Effector memory CD8-positive, alpha-beta T cell (primary cell): Measurements from ENCODE around the gene NDUFAF7.
A peak's percentile ranks its signal among the peaks of the same experiment; 100 is the strongest.
"Not testable (repeated sequence)": the region's sequence is repeated elsewhere in the genome, so short reads cannot be mapped to it uniquely, and the experiment has no call there.

Experiments
- ATAC-seq: fragments of 150-1000 bp; cut with Tn5 transposase; replicated peaks from 2 replicates; pipeline ENCODE4 v1.10.0; 2021; ENCODE audit warnings: mild to moderate bottlenecking, moderate library complexity
- DNase-seq, 3 experiments: peaks; one replicate each; pipeline ENCODE4 v3.0.0; 2021
- H3K27ac Mint-ChIP-seq, 2 donors: one replicate each; pipeline ENCODE4 v1.8.0; 2022; ENCODE audit warnings: mild to moderate bottlenecking in 2 of 2, mixed read lengths in 2 of 2, moderate library complexity in 2 of 2
- H3K27me3 Mint-ChIP-seq, 2 donors: one replicate each; pipeline ENCODE4 v1.8.0; 2022; ENCODE audit warnings: mixed read lengths in 2 of 2
- H3K36me3 Mint-ChIP-seq: one replicate; pipeline ENCODE4 v1.8.0; 2022; ENCODE audit warnings: mild to moderate bottlenecking, moderate library complexity, mixed read lengths; ENCODE audit not compliant: insufficient read depth
- H3K4me1 Mint-ChIP-seq, 2 donors: one replicate each; pipeline ENCODE4 v1.8.0; 2022; ENCODE audit warnings: low read depth in 2 of 2, mixed read lengths in 2 of 2
- H3K4me3 Mint-ChIP-seq, 2 donors: one replicate each; pipeline ENCODE4 v1.8.0; 2022; ENCODE audit warnings: mild to moderate bottlenecking in 2 of 2, mixed read lengths in 2 of 2, moderate library complexity in 2 of 2
- H3K9me3 Mint-ChIP-seq, 2 donors: one replicate each; pipeline ENCODE4 v1.8.0; 2022; ENCODE audit warnings: mixed read lengths in 2 of 2

The NDUFAF7 gene

DNA sequence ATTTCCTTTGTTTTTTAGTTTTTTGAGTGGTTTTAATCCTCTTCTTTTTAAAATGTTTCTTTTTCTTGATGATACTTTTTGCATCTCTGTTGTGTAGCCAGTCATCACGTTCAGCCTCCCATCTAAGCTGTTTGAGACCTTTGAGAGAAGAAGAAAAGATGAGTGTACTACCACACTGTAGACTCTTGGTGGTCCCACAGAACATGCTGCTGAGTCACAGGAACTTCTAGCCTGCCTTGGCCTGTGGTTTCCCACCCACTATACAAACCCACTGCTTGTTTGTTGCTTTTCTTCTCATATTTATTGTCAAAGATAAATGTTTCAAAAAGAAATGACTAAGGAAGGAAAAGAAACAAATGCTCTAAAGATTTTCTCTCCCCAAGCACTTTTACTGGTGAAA, 29.7 kb upstream of the NDUFAF7 start:
- peaks cover 0 to under 1% of the 10 kb centered on the region in 2 donors for H3K9me3 Mint-ChIP-seq
- no peaks in the 10 kb centered on the region for H3K27me3 Mint-ChIP-seq
- H3K27ac Mint-ChIP-seq, result peak overlapping the region; percentile 67 to 84
- ATAC-seq (peak; percentile 91), DNase-seq (peak; percentile 12 to 30 (median 27))
- peak overlapping the region in 1 of 2 donors; percentile 53 for H3K4me3 Mint-ChIP-seq
- peaks cover 20 to 39% of the 10 kb centered on the region in 2 donors for H3K4me1 Mint-ChIP-seq
- H3K36me3 Mint-ChIP-seq, result peaks cover 57% of the 10 kb centered on the region

DNA sequence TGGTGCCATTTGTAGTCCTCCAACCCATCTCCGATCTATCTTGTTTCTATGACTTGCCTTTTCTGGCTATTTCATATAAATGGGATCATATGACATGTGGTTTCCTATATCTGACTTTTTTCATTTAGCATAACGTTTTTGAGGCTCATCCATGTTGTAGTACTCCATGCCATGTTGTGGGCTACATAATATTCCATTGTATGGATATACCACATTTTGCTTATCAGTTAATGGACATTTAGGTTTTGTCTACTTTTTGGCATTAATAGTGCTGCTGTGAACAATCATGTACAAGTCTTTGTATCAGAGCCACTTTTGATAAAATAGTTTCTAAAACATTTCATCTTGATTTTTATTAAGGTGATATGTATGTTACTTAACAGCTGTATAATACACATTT, 27.8 kb upstream of the NDUFAF7 start:
- no peak overlapping the region for H3K4me3 Mint-ChIP-seq
- no peaks in the 10 kb centered on the region for H3K27me3 Mint-ChIP-seq
- ATAC-seq (no peak), DNase-seq (no peak)
- peaks cover 19 to 44% of the 10 kb centered on the region in 2 donors for H3K4me1 Mint-ChIP-seq
- peaks cover 5 to 14% of the 10 kb centered on the region in 2 donors for H3K9me3 Mint-ChIP-seq
- peaks cover 54% of the 10 kb centered on the region for H3K36me3 Mint-ChIP-seq
- H3K27ac Mint-ChIP-seq, result no peak overlapping the region

DNA sequence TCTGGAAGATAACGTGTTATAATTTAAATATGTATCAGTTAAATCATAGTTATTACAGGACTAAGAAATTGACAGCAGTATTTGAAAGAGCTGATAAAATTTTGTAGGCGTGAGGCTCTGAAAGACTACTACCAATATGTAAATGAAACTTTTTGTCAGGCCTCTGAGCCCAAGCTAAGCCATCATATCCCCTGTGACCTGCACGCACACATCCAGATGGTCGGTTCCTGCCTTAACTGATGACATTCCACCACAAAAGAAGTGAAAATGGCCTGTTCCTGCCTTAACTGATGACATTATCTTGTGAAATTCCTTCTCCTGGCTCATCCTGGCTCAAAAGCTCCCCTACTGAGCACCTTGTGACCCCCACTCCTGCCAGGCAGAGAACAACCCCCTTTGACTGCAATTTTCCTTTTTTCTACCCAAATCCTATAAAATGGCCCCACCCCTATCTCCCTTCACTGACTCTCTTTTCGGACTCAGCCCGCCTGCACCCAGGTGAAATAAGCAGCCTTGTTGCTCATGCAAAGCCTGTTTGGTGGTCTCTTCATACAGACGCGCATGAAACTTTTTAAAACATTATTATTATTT, 26.3 kb upstream of the NDUFAF7 start:
- H3K36me3 Mint-ChIP-seq, result peaks cover 69% of the 10 kb centered on the region
- not testable (repeated sequence) for ATAC-seq, H3K4me3 Mint-ChIP-seq, H3K27me3 Mint-ChIP-seq, H3K27ac Mint-ChIP-seq, DNase-seq
- H3K9me3 Mint-ChIP-seq, result peaks cover 5 to 14% of the 10 kb centered on the region in 2 donors
- H3K4me1 Mint-ChIP-seq, result peaks cover 15 to 37% of the 10 kb centered on the region in 2 donors

DNA sequence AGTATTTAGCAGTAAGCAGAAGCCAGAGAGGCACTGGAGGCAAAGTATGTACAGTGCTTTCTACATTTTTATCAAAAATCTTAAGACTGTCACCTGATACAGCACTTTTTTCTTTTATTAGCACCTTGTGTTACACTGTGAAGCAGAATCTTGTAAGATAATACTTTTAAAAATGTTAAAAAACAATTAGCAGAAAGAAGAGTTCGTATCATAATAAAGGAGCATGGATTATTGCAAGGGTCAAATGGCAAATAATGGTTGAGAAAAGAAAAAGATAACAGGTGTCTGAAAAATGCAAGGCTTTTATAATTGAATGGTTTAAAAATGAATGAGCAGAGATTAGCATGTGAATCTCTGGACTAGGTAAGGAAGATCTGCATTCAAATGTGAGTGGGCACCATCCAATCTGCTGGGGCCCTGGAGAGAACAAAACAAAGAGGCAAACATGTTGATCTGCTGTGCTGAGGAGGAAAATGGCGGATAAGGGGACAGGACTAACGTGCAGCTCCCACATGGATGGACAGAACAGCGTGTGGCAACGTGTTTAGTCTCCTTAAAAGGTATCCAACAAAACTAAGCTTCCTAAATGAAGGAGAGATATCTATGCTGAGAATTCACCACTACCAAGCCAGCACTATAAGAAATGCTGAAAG, 25.6 kb upstream of the NDUFAF7 start:
- H3K36me3 Mint-ChIP-seq, result peaks cover 72% of the 10 kb centered on the region
- H3K27ac Mint-ChIP-seq, result no peak overlapping the region
- DNase-seq, result no peak
- no peak overlapping the region for H3K4me3 Mint-ChIP-seq
- peaks cover 15 to 37% of the 10 kb centered on the region in 2 donors for H3K4me1 Mint-ChIP-seq
- peaks cover 5 to 14% of the 10 kb centered on the region in 2 donors for H3K9me3 Mint-ChIP-seq
- no peaks in the 10 kb centered on the region for H3K27me3 Mint-ChIP-seq
- ATAC-seq, result no peak

DNA sequence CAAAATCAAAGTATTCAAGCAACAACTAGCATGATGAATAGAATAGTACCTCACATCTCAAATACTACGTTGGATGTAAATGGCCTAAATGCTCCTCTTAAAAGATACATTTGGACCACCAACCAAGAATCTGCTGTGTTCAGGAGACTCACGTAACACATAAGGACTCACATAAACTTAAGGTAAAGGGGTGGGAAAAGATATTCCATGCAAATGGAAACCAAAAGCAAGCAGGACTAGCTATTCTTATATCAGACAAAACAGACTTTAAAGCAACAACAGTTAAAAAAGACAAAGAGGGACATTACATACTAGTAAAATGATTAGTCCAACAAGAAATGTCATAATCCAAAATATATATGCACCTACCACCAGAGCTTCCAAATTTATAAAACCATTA, 24.7 kb upstream of the NDUFAF7 start:
- not testable (repeated sequence) for DNase-seq, H3K4me3 Mint-ChIP-seq, ATAC-seq, H3K27me3 Mint-ChIP-seq
- H3K36me3 Mint-ChIP-seq, result peaks cover 72% of the 10 kb centered on the region
- peak overlapping the region in 1 of 2 donors; percentile 46 for H3K27ac Mint-ChIP-seq
- H3K9me3 Mint-ChIP-seq, result peaks cover 5 to 14% of the 10 kb centered on the region in 2 donors
- H3K4me1 Mint-ChIP-seq, result peaks cover 12 to 35% of the 10 kb centered on the region in 2 donors

DNA sequence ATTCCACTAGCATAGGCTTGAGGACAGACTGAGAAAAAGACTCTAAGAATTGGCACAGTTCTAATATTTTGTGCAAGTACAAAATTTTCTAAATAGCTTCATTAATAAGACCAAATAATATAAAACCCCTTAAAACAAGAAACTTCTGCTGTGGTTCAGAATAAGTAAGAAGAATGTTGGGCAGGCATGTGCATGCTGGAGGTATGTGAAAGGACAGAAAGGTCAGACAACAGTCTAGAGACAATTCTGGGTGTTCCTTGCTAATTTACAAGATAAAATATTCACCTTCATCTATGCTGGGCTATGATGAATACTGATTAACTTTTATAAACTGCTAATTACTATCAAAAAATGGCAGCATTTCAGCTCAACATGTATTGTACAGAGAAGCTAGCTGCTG, 20.2 kb upstream of the NDUFAF7 start:
- no peak for ATAC-seq
- DNase-seq, result no peak
- Mint-ChIP-seq H3K27me3 (no peaks in the 10 kb centered on the region), H3K4me3 (no peak overlapping the region), H3K27ac (no peak overlapping the region), H3K9me3 (peaks cover 5 to 14% of the 10 kb centered on the region in 2 donors), H3K4me1 (peaks cover 5 to 17% of the 10 kb centered on the region in 2 donors), H3K36me3 (peaks cover 68% of the 10 kb centered on the region)

DNA sequence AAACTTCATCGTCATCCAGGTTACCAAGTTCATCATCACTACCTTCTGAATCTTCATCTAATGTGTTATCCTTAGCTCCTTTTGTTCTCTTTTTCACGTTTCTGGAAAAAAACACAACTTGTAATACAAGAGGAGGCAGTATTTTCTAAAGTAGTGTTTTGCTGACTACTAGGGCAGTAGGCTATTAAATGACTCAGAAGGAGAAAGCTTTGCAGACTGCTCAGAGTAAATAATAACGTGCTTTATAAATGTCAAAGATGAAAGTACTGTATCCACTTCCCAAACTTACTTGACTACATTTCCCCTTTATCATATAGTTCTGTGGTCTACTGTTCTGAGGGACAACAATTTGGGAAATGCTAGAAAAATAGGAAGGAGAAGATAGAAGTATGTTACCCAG, 19.5 kb upstream of the NDUFAF7 start:
- H3K4me1 Mint-ChIP-seq, result peaks cover 5 to 12% of the 10 kb centered on the region in 2 donors
- DNase-seq (no peak), ATAC-seq (no peak)
- no peak overlapping the region for H3K4me3 Mint-ChIP-seq
- H3K36me3 Mint-ChIP-seq, result peaks cover 75% of the 10 kb centered on the region
- H3K27me3 Mint-ChIP-seq, result no peaks in the 10 kb centered on the region
- H3K9me3 Mint-ChIP-seq, result peaks cover 5 to 11% of the 10 kb centered on the region in 2 donors
- no peak overlapping the region for H3K27ac Mint-ChIP-seq

DNA sequence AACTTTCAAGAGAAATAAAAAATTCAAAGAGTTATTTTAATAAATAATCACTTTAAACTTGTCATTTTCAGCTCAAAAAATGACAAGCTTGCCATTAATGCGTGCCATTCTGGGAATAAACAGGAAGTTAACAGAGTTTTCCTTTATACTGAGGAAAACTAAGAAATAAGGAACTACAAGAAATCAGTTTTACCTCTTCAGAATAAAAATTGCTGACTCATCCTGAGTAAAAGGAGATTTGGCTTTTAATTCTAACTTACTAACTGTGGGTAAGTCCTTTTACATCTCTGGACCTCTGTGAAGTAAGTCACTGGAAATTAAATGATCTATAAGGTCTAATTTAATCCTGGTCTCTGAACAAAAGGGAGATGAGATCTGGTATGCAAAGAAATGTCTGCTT, 16.2 kb upstream of the NDUFAF7 start:
- Mint-ChIP-seq H3K36me3 (peaks cover 65% of the 10 kb centered on the region), H3K4me3 (no peak overlapping the region), H3K4me1 (no peaks in the 10 kb centered on the region), H3K27ac (peak overlapping the region in 1 of 2 donors; percentile 44), H3K9me3 (no peaks in the 10 kb centered on the region), H3K27me3 (no peaks in the 10 kb centered on the region)
- ATAC-seq, result no peak
- no peak for DNase-seq

DNA sequence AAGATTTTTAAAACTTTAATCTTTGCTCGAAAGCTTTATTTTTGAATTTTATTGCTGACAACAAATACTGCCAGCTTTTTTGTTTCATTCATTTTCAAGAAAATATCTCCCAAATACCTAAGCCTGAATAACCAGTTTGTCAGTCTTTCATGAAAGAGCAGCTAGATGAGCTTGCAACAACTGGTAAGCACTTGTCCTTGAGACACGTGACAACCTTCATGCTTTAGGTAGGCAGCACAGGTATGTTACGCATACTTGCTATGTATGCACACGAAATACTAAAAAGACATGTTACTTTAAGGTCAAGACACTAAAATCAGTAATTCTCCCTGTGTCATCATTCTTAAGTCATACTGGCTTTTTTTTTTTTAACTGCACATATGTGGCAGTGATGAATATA, 12.4 kb upstream of the NDUFAF7 start:
- Mint-ChIP-seq H3K36me3 (peaks cover 55% of the 10 kb centered on the region), H3K27me3 (no peaks in the 10 kb centered on the region), H3K27ac (no peak overlapping the region), H3K4me1 (peaks cover 3 to 7% of the 10 kb centered on the region in 2 donors), H3K4me3 (no peak overlapping the region), H3K9me3 (no peaks in the 10 kb centered on the region)
- ATAC-seq (no peak), DNase-seq (no peak)

DNA sequence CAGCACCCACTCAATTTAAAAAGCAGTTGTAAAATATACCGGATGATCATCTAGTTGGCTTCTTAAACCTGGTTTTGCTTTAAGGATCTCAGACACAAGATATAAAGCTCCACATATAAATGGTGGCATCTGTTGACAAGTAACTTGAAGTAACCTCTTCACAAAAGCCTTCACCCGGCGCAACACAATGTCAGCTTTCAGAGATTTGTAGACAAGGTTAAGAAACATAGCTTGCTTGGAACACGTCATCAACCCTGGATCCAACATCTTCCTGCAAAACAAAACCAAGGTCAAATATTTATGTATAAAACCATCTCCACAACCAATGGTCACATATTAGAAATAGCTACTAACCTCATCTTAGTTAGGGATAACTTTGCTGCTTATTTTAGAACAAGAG, 8.3 kb upstream of the NDUFAF7 start:
- H3K4me3 Mint-ChIP-seq, result no peak overlapping the region
- peaks cover 20 to 29% of the 10 kb centered on the region in 2 donors for H3K4me1 Mint-ChIP-seq
- H3K9me3 Mint-ChIP-seq, result no peaks in the 10 kb centered on the region
- no peak for ATAC-seq
- peak overlapping the region in 1 of 2 donors; percentile 1 for H3K27ac Mint-ChIP-seq
- no peak for DNase-seq
- no peaks in the 10 kb centered on the region for H3K27me3 Mint-ChIP-seq
- peaks cover 56% of the 10 kb centered on the region for H3K36me3 Mint-ChIP-seq

DNA sequence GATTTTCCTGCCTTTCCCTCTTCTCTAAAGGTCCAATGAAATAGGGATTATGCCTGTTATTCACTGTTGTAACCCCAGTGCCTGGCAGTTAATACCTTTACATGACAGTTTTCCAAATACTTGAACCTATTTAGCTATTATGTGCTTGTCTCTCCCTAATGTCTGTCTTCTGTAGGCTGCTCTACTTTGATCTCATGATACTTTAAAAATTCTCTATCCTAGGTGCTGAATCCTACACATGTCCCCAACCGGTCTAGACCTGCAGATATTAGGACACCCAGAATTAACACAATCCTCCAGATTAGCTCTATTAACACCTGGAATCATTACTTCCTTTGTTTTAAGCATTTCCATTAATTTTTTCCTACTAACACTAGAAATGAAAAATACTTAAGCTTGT, 7.4 kb upstream of the NDUFAF7 start:
- H3K4me3 Mint-ChIP-seq, result no peak overlapping the region
- no peaks in the 10 kb centered on the region for H3K27me3 Mint-ChIP-seq
- no peak for DNase-seq
- H3K9me3 Mint-ChIP-seq, result no peaks in the 10 kb centered on the region
- ATAC-seq, result no peak
- H3K27ac Mint-ChIP-seq, result peak overlapping the region; percentile 1 to 29
- H3K36me3 Mint-ChIP-seq, result peaks cover 55% of the 10 kb centered on the region
- H3K4me1 Mint-ChIP-seq, result peaks cover 20 to 29% of the 10 kb centered on the region in 2 donors

DNA sequence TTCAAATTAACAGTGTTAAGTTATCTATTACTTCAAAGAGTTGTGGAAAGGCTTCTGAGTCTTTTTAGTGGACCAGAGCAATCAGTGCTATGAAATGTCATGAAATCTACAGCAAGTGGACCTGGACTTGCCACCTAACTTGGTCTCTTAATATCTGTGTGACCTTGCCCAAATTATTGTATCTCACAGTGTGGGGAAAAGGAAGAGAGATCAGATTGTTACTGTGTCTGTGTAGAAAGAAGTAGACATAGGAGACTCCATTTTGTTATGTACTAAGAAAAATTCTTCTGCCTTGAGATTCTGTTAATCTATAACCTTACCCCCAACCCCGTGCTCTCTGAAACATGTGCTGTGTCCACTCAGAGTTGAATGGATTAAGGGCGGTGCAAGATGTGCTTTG, 6.3 kb upstream of the NDUFAF7 start:
- Mint-ChIP-seq H3K4me1 (peaks cover 26 to 33% of the 10 kb centered on the region in 2 donors), H3K27ac (peak overlapping the region; percentile 26 to 29), H3K36me3 (peaks cover 61% of the 10 kb centered on the region)
- H3K9me3 Mint-ChIP-seq, DNase-seq, H3K27me3 Mint-ChIP-seq, ATAC-seq, H3K4me3 Mint-ChIP-seq: not testable (repeated sequence)

DNA sequence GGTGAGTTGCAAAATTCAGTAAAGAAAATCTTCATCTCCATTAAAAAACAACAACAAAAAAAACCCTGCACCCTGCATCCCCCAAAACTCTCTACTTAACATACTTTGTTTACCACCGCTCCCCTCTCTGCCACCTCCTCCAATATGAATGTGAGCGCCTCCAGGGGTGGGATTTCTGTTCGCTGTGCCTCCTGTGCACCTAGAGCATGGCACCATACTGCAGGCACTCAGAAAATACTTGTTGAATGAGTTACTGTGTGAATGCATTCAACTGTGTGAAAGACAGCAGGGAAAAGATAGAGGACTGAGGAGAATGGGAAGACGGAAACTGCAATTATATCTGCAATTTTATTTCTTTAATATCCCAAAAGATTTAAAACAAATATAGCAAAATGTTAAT, 4.6 kb upstream of the NDUFAF7 start:
- no peak for ATAC-seq
- Mint-ChIP-seq H3K4me1 (peaks cover 26 to 33% of the 10 kb centered on the region in 2 donors), H3K9me3 (no peaks in the 10 kb centered on the region), H3K27ac (no peak overlapping the region), H3K4me3 (no peak overlapping the region), H3K36me3 (peaks cover 46% of the 10 kb centered on the region), H3K27me3 (no peaks in the 10 kb centered on the region)
- DNase-seq, result no peak

DNA sequence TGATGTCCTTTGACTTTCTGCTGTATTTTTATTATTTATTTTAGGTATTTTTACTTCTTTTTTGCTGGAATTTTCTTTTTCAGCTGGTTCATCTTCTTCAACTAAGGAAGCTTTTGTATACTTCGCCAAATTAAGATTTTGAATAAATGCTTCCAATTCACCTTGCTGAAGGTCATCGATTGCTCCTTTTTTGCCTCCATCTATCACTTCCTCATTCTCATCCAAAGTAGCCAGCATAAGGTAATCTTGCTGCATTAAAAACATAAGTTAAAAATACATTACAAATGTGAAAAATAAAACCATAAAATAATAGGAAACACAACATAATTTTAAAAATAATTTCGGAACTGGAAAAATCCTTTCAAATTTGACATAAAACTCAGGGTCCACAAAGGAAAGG, 2.7 kb upstream of the NDUFAF7 start:
- H3K4me3 Mint-ChIP-seq, result no peak overlapping the region
- DNase-seq (no peak), ATAC-seq (no peak)
- H3K36me3 Mint-ChIP-seq, result peaks cover 34% of the 10 kb centered on the region
- H3K27me3 Mint-ChIP-seq, result no peaks in the 10 kb centered on the region
- no peak overlapping the region for H3K27ac Mint-ChIP-seq
- H3K4me1 Mint-ChIP-seq, result peaks cover 21 to 32% of the 10 kb centered on the region in 2 donors
- H3K9me3 Mint-ChIP-seq, result no peaks in the 10 kb centered on the region
